Breast epithelium (tissue), 3 donors: ENCODE measurements around the gene PIAS2.

Experiments
- CTCF ChIP-seq, 3 donors: fragments of 450-650 bp; IDR thresholded peaks; one replicate each; pipeline ENCODE4 v1.5.1; 2016 to 2017; ENCODE audit warnings: antibody characterized with exemption in 3 of 3, mild to moderate bottlenecking in 3 of 3, moderate library complexity in 3 of 3
- POLR2AphosphoS5 ChIP-seq, 3 donors: sonication (generic); formaldehyde crosslinking; IDR thresholded peaks; one replicate each; pipeline ENCODE4 v1.6.1; 2017; ENCODE audit warnings: antibody characterized with exemption in 3 of 3

GRCh38 chr18:46939998-46940571 lies 22.8 kb upstream of the PIAS2 start:
- TF ChIP-seq CTCF (IDR thresholded peaks at IDR 0.05): no peak
- no peak for TF ChIP-seq POLR2AphosphoS5 (IDR thresholded peaks at IDR 0.05)
